HCT116 (cell line): ENCODE results near the gene PLEKHM1.
"Not testable (repeated sequence)": the region's sequence is repeated elsewhere in the genome, so short reads cannot be mapped to it uniquely, and the experiment has no call there.

Experiments used
- EZH2 ChIP-seq: fragments of 200-600 bp; sonication (generic); IDR thresholded peaks from 2 replicates; pipeline ENCODE4 v1.6.1; 2017; ENCODE audit warnings: antibody characterized with exemption, mixed run types
- EZH2phosphoT487 ChIP-seq: fragments of 200-600 bp; IDR thresholded peaks from 2 replicates; pipeline ENCODE4 v1.6.1; 2018; ENCODE audit warnings: antibody characterized with exemption, borderline replicate concordance
- POLR2A ChIP-seq: IDR thresholded peaks from 2 replicates; pipeline ENCODE4 v1.7.0; 2011; ENCODE audit warnings: borderline replicate concordance; ENCODE audit not compliant: insufficient read depth, insufficient read length; ENCODE audit errors: extremely low read depth
- POLR2AphosphoS5 ChIP-seq: IDR thresholded peaks from 2 replicates; pipeline ENCODE4 v1.6.1; 2011; ENCODE audit warnings: mild to moderate bottlenecking, low read depth, low read length, moderate library complexity
- RAD21 ChIP-seq: IDR thresholded peaks from 2 replicates; pipeline ENCODE4 v1.6.1; 2012; ENCODE audit warnings: low read depth, mild to moderate bottlenecking
- SIN3A ChIP-seq: IDR thresholded peaks from 2 replicates; pipeline ENCODE4 v1.6.1; 2012; ENCODE audit warnings: low read depth
- TCF7L2 ChIP-seq: IDR thresholded peaks from 2 replicates; pipeline ENCODE4 v1.7.0; 2011; ENCODE audit warnings: borderline replicate concordance, inconsistent platforms; ENCODE audit not compliant: insufficient read depth, insufficient read length; ENCODE audit errors: extremely low read depth
- YY1 ChIP-seq: IDR thresholded peaks from 2 replicates; pipeline ENCODE4 v1.6.1; 2011; ENCODE audit warnings: low read length, low read depth, moderate library complexity, mild to moderate bottlenecking; ENCODE audit not compliant: insufficient replicate concordance; ENCODE audit errors: extremely low read depth
- ZFX ChIP-seq: fragments of 450-650 bp; IDR thresholded peaks from 2 replicates; pipeline ENCODE4 v1.6.1; 2017
- ZNF274 ChIP-seq: fragments of 200-500 bp; sonication (Bioruptor generic); IDR thresholded peaks from 2 replicates; pipeline ENCODE4 v1.6.1; 2014; ENCODE audit warnings: mild to moderate bottlenecking, low read depth, low read length, inconsistent platforms
- TF ChIP-seq, protein P1 (sequence below), 3 experiments: fragments of 200-600 bp in 1 of 3; sonication (generic) in 1 of 3; IDR thresholded peaks in 2 of 3; conservative IDR thresholded peaks in 1 of 3; 2 replicates each; pipeline ENCODE4 v1.5.1; 2012 to 2017; ENCODE audit warnings: low read depth in 2 of 3, low read length in 2 of 3, antibody characterized with exemption in 1 of 3, borderline replicate concordance in 1 of 3, control low read depth in 1 of 3, mild to moderate bottlenecking in 1 of 3, mixed read lengths in 1 of 3, mixed run types in 1 of 3, moderate library complexity in 1 of 3; ENCODE audit not compliant: insufficient read depth in 1 of 3
- TF ChIP-seq, protein P2 (sequence below): IDR thresholded peaks from 2 replicates; pipeline ENCODE4 v1.6.1; 2011; ENCODE audit warnings: mild to moderate bottlenecking, low read length, moderate library complexity; ENCODE audit not compliant: insufficient replicate concordance; ENCODE audit errors: extremely low read depth
- TF ChIP-seq, protein P3 (sequence below): IDR thresholded peaks from 2 replicates; pipeline ENCODE4 v1.6.1; 2012
- TF ChIP-seq, protein P4 (sequence below): IDR thresholded peaks from 2 replicates; pipeline ENCODE4 v1.6.1; 2012; ENCODE audit warnings: low read depth

DNA sequence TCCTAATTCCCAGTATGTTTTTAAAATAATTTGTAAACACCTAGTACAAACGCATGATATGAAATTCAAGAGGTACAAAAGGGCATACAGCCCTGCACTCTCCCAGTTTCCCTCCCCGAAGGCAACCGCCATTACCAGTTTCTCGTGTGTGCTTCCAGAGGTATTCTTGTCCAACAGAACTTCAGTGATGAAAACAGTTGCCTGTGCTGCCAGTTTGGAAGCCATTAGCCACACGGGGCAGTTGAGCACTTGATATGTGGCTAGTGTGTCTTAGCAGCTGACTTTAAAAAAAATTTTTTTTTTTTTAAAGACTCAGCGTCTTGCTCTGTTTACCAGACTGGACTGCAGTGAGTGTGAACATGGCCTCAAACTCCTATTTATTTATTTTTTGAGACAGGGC is 7.9 kb upstream of the PLEKHM1 start:
- TF ChIP-seq, protein P1, sequence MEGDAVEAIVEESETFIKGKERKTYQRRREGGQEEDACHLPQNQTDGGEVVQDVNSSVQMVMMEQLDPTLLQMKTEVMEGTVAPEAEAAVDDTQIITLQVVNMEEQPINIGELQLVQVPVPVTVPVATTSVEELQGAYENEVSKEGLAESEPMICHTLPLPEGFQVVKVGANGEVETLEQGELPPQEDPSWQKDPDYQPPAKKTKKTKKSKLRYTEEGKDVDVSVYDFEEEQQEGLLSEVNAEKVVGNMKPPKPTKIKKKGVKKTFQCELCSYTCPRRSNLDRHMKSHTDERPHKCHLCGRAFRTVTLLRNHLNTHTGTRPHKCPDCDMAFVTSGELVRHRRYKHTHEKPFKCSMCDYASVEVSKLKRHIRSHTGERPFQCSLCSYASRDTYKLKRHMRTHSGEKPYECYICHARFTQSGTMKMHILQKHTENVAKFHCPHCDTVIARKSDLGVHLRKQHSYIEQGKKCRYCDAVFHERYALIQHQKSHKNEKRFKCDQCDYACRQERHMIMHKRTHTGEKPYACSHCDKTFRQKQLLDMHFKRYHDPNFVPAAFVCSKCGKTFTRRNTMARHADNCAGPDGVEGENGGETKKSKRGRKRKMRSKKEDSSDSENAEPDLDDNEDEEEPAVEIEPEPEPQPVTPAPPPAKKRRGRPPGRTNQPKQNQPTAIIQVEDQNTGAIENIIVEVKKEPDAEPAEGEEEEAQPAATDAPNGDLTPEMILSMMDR (IDR thresholded peaks at IDR 0.05 in 2 of 3, conservative IDR thresholded peaks at IDR 0.05 in 1 of 3; ENCODE audit: borderline replicate concordance in 1 of 3, insufficient read depth in 1 of 3, low read depth in 2 of 3, low read length in 2 of 3) = not testable (repeated sequence)
- TF ChIP-seq EZH2, TCF7L2, ZNF274, YY1, POLR2A, POLR2AphosphoS5, RAD21, ZFX, EZH2phosphoT487, SIN3A: not testable (repeated sequence)
- TF ChIP-seq, protein P2, sequence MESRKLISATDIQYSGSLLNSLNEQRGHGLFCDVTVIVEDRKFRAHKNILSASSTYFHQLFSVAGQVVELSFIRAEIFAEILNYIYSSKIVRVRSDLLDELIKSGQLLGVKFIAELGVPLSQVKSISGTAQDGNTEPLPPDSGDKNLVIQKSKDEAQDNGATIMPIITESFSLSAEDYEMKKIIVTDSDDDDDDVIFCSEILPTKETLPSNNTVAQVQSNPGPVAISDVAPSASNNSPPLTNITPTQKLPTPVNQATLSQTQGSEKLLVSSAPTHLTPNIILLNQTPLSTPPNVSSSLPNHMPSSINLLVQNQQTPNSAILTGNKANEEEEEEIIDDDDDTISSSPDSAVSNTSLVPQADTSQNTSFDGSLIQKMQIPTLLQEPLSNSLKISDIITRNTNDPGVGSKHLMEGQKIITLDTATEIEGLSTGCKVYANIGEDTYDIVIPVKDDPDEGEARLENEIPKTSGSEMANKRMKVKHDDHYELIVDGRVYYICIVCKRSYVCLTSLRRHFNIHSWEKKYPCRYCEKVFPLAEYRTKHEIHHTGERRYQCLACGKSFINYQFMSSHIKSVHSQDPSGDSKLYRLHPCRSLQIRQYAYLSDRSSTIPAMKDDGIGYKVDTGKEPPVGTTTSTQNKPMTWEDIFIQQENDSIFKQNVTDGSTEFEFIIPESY = not testable (repeated sequence)
- TF ChIP-seq, protein P3, sequence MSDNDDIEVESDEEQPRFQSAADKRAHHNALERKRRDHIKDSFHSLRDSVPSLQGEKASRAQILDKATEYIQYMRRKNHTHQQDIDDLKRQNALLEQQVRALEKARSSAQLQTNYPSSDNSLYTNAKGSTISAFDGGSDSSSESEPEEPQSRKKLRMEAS = not testable (repeated sequence)
- TF ChIP-seq, protein P4, sequence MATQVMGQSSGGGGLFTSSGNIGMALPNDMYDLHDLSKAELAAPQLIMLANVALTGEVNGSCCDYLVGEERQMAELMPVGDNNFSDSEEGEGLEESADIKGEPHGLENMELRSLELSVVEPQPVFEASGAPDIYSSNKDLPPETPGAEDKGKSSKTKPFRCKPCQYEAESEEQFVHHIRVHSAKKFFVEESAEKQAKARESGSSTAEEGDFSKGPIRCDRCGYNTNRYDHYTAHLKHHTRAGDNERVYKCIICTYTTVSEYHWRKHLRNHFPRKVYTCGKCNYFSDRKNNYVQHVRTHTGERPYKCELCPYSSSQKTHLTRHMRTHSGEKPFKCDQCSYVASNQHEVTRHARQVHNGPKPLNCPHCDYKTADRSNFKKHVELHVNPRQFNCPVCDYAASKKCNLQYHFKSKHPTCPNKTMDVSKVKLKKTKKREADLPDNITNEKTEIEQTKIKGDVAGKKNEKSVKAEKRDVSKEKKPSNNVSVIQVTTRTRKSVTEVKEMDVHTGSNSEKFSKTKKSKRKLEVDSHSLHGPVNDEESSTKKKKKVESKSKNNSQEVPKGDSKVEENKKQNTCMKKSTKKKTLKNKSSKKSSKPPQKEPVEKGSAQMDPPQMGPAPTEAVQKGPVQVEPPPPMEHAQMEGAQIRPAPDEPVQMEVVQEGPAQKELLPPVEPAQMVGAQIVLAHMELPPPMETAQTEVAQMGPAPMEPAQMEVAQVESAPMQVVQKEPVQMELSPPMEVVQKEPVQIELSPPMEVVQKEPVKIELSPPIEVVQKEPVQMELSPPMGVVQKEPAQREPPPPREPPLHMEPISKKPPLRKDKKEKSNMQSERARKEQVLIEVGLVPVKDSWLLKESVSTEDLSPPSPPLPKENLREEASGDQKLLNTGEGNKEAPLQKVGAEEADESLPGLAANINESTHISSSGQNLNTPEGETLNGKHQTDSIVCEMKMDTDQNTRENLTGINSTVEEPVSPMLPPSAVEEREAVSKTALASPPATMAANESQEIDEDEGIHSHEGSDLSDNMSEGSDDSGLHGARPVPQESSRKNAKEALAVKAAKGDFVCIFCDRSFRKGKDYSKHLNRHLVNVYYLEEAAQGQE = not testable (repeated sequence)
